ENCODE results near the gene KCNG2. TPM values are rescaled to one million over a fixed set of nuclear protein-coding genes. Genes with fewer than 3 reads are reported as not detected.
A peak's percentile ranks its signal among the peaks of the same experiment; 100 is the strongest.

Gene KCNG2
- total and polyA plus RNA-seq, 2 experiments from 2014 or later: 0.15 TPM; not detected in 1

DNA sequence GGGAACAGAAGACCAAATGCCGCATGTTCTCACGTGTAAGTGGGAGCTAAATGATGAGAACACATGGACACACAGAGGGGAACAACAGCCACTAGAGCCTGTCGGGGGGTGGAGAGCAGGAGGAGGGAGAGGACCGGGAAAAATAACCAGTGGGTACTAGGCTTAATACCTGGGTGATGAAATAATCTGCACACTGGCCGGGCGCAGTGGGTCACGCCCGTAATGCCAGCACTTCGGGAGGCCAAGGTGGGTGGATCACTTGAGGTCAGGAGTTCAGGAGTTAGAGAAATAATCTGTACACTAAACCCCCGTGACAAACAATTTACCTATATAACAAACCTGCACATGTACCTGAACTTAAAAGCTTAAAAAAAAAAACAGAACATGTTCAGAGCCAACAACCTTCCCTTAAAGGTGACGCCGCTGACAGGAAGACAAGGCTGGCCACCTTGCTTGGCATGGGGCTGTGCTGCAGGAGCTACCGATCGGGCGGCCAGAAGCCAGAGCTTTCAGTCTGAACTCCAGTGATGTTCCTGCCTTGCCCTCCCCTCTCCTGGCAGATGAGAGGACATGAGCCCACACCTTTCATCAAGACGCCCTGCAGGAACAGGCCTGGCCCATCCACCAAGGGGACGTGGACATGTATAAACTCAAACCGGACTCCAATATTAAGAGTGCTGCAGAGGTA lies 142.5 kb downstream of the KCNG2 start:
- no peak for DNase-seq (ENCODE audit: low read depth in 1 of 2, low spot score in 1 of 2)

GRCh38 chr18:79940814-79941472 lies 143.2 kb downstream of the KCNG2 start:
- peaks cover 11% of the 10 kb centered on the region for H3K4me1 ChIP-seq (ENCODE audit: low read depth)
- no peaks in the 10 kb centered on the region for H3K36me3 ChIP-seq
- no peaks in the 10 kb centered on the region for H3K9me3 ChIP-seq (ENCODE audit: low read depth)
- no peak for DNase-seq (ENCODE audit: low read depth in 1 of 2, low spot score in 1 of 2)
- no peak overlapping the region for H3K4me3 ChIP-seq
- TF ChIP-seq, protein P1, sequence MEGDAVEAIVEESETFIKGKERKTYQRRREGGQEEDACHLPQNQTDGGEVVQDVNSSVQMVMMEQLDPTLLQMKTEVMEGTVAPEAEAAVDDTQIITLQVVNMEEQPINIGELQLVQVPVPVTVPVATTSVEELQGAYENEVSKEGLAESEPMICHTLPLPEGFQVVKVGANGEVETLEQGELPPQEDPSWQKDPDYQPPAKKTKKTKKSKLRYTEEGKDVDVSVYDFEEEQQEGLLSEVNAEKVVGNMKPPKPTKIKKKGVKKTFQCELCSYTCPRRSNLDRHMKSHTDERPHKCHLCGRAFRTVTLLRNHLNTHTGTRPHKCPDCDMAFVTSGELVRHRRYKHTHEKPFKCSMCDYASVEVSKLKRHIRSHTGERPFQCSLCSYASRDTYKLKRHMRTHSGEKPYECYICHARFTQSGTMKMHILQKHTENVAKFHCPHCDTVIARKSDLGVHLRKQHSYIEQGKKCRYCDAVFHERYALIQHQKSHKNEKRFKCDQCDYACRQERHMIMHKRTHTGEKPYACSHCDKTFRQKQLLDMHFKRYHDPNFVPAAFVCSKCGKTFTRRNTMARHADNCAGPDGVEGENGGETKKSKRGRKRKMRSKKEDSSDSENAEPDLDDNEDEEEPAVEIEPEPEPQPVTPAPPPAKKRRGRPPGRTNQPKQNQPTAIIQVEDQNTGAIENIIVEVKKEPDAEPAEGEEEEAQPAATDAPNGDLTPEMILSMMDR (IDR thresholded peaks at IDR 0.05; ENCODE audit: low read depth, low read length): no peak
- H3K27ac ChIP-seq: no peak overlapping the region
- no peaks in the 10 kb centered on the region for H3K27me3 ChIP-seq

More for the DNA sequence above, 142.5 kb downstream of the KCNG2 start:
- H3K9me3 ChIP-seq (ENCODE audit: low read depth): no peaks in the 10 kb centered on the region
- no peak overlapping the region for H3K27ac ChIP-seq
- H3K27me3 ChIP-seq: no peaks in the 10 kb centered on the region
- TF ChIP-seq, protein P1 (IDR thresholded peaks at IDR 0.05; ENCODE audit: low read depth, low read length): no peak
- no peaks in the 10 kb centered on the region for H3K36me3 ChIP-seq
- peaks cover 11% of the 10 kb centered on the region for H3K4me1 ChIP-seq (ENCODE audit: low read depth)
- no peak overlapping the region for H3K4me3 ChIP-seq

DNA sequence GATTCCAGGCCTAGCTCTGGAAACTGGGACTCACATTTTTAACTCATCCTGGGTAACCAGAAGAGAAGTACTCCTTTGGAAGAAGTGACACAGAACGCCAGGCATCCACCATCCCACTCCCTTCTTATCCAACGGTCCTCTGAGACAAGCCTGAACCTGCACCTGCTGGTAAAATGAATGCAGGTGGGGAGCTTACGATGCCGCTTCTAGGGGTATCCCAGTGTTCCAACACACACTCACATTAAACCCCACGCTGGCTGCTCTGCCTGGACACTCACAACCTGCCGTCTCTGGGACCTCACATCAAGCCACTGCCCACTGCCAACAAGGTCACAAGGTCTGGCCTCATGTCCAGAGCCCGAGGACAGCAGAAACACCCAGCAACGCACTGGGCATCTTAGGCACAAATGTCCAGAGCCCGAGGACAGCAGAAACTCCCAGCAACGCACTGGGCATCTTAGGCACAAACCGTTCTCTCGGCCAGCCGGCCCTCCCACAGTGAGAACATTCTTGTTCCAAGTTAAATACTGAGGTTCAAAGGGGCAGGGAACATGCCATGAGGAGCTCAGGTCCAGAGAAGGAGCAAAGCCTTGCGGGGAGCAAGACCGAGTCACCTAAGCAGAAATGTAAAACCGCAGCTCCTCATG lies 143.9 kb downstream of the KCNG2 start:
- Histone ChIP-seq H3K36me3 (no peaks in the 10 kb centered on the region), H3K27me3 (no peaks in the 10 kb centered on the region), H3K4me1 (ENCODE audit: low read depth) (peaks cover 11% of the 10 kb centered on the region), H3K9me3 (ENCODE audit: low read depth) (no peaks in the 10 kb centered on the region), H3K27ac (no peak overlapping the region), H3K4me3 (no peak overlapping the region)
- DNase-seq (ENCODE audit: low read depth in 1 of 2, low spot score in 1 of 2): no peak
- TF ChIP-seq, protein P1 (IDR thresholded peaks at IDR 0.05; ENCODE audit: low read depth, low read length): no peak

DNA sequence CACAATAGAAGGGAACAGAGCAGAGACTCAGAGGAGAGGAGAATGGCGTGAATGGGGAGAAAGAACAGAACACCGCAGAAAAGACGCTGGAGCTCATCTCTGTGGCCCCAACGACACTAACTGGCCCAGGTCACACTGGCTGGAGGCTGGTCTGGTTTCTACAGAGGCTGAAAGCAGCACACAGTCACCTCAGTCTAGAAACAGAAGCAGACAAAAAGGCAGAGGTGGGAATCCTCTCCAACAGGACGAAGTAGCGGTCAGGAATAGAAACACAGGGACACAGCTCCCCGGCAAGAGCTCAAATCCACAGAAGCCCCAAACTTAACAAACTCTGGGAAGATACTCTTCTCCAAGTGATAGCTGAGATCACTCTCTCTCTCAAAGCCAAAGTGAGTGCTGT lies 144.5 kb downstream of the KCNG2 start:
- no peaks in the 10 kb centered on the region for H3K36me3 ChIP-seq
- DNase-seq (ENCODE audit: low read depth in 1 of 2, low spot score in 1 of 2): no peak

More for the DNA sequence above, 144.5 kb downstream of the KCNG2 start:
- Histone ChIP-seq H3K4me1 (ENCODE audit: low read depth) (peaks cover 11% of the 10 kb centered on the region), H3K27ac (peak overlapping the region; percentile 40), H3K9me3 (ENCODE audit: low read depth) (no peaks in the 10 kb centered on the region), H3K27me3 (no peaks in the 10 kb centered on the region), H3K4me3 (no peak overlapping the region)
- TF ChIP-seq, protein P1 (IDR thresholded peaks at IDR 0.05; ENCODE audit: low read depth, low read length): no peak
